A673 (cell line): ENCODE data around the gene WDR27. TPM values are rescaled to one million over a fixed set of nuclear protein-coding genes. Genes with fewer than 3 reads are reported as not detected.
"Not testable (repeated sequence)": the region's sequence is repeated elsewhere in the genome, so short reads cannot be mapped to it uniquely, and the experiment has no call there.

Experiments used
- BruUV-seq: library from RNA; stranded (reverse); fragments of 400-500 nt; replicated peaks from 2 replicates; lab custom pipeline; 2021; lab: Mats Ljungman, UMichigan
- CTCF ChIA-PET: fragments of 300-600 bp; sonication (Branson Sonifier 250); formaldehyde crosslinking; loops from one replicate; lab custom pipeline; 2022; ENCODE audit warnings: antibody characterized with exemption; lab: Charles Lee
- POLR2A ChIA-PET: fragments of 300-600 bp; sonication (Branson Sonifier 250); formaldehyde crosslinking; loops from one replicate; lab custom pipeline; 2022; ENCODE audit warnings: antibody characterized with exemption; ENCODE audit not compliant: low non-redundant PET; lab: Charles Lee
- DNase-seq: peaks from one replicate; pipeline ENCODE4 v3.0.0-alpha.2; 2015; ENCODE audit warnings: low spot score
- H3K27ac ChIP-seq: fragments of 200-600 bp; sonication (generic); 2 replicates; pipeline ENCODE4 v1.5.1; 2016; ENCODE audit warnings: mixed run types, low read depth, mild to moderate bottlenecking, mixed read lengths, antibody characterized with exemption, low read length; ENCODE audit not compliant: poor library complexity, severe bottlenecking
- H3K27me3 ChIP-seq: fragments of 200-600 bp; sonication (generic); replicated peaks from 2 replicates; pipeline ENCODE4 v1.6.1; 2017; ENCODE audit warnings: mixed run types, low read depth, mild to moderate bottlenecking, mixed read lengths, antibody characterized with exemption, low read length; ENCODE audit not compliant: insufficient read depth, poor library complexity
- H3K36me3 ChIP-seq: fragments of 200-600 bp; sonication (generic); 2 replicates; pipeline ENCODE4 v1.6.1; 2016; ENCODE audit warnings: mixed run types, mild to moderate bottlenecking, mixed read lengths, antibody characterized with exemption, low read length; ENCODE audit not compliant: insufficient read depth, poor library complexity, severe bottlenecking
- H3K4me1 ChIP-seq: fragments of 200-600 bp; sonication (generic); 2 replicates; pipeline ENCODE4 v1.6.1; 2017; ENCODE audit warnings: mixed run types, mild to moderate bottlenecking, mixed read lengths, antibody characterized with exemption, low read length; ENCODE audit not compliant: insufficient read depth, poor library complexity, severe bottlenecking
- H3K4me3 ChIP-seq: fragments of 200-600 bp; sonication (generic); 2 replicates; pipeline ENCODE4 v1.5.1; 2016; ENCODE audit warnings: low read depth, mixed run types, mild to moderate bottlenecking, mixed read lengths, low read length; ENCODE audit not compliant: poor library complexity, severe bottlenecking
- H3K9me3 ChIP-seq: fragments of 200-600 bp; sonication (generic); 2 replicates; pipeline ENCODE4 v1.6.1; 2016; ENCODE audit warnings: mixed run types, low read depth, mild to moderate bottlenecking, mixed read lengths, antibody characterized with exemption, low read length; ENCODE audit not compliant: poor library complexity, severe bottlenecking
- CTCF ChIP-seq: fragments of 300-800, 200-600 bp; sonication (generic); conservative IDR thresholded peaks from 2 replicates; pipeline ENCODE4 v1.5.1; 2017; ENCODE audit warnings: low read depth, mild to moderate bottlenecking, antibody characterized with exemption, low read length, moderate library complexity, mixed read lengths
- EZH2 ChIP-seq: fragments of 200-600 bp; sonication (generic); IDR thresholded peaks from 2 replicates; pipeline ENCODE4 v1.6.1; 2017; ENCODE audit warnings: borderline replicate concordance, low read depth, mild to moderate bottlenecking, mixed read lengths, antibody characterized with exemption, low read length; ENCODE audit not compliant: poor library complexity, severe bottlenecking
- intact Hi-C: fragments of 100-400 bp; cut with micrococcal nuclease; formaldehyde crosslinking; loops from one replicate; pipeline ENCODE4 v1.10.0; 2022; ENCODE audit not compliant: unreplicated experiment
- total RNA-seq: library from RNA; stranded (reverse); gene quantifications from 2 replicates; pipeline ENCODE4 v1.2.3, GENCODE V29; 2021

Gene WDR27
- total RNA-seq, 1 experiment from 2014 or later: 77.3 TPM

GRCh38 chr6:169646906-169647567 lies 54.8 kb downstream of the WDR27 start:
- no peak for DNase-seq
- no TSS peak for BruUV-seq
- CTCF ChIA-PET: no interaction called here
- no peak overlapping the region for H3K4me3 ChIP-seq
- no peaks in the 10 kb centered on the region for H3K4me1 ChIP-seq
- POLR2A ChIA-PET: no interaction called here
- intact Hi-C loops: loop anchor here (10.0 kb wide), 1 partner anchor 692 kb away; no protein-coding TSS in a partner anchor
- H3K36me3 ChIP-seq: no peaks in the 10 kb centered on the region
- H3K27ac ChIP-seq: no peak overlapping the region
- TF ChIP-seq EZH2 (no peak), CTCF (no peak)
- H3K27me3 ChIP-seq: no peaks in the 10 kb centered on the region
- no peaks in the 10 kb centered on the region for H3K9me3 ChIP-seq

GRCh38 chr6:169645459-169645858 lies 56.4 kb downstream of the WDR27 start:
- intact Hi-C loops: loop anchor here (10.0 kb wide), 1 partner anchor 691 kb away; no protein-coding TSS in a partner anchor
- H3K27ac ChIP-seq, H3K4me1 ChIP-seq, POLR2A ChIA-PET, DNase-seq, CTCF ChIA-PET, H3K27me3 ChIP-seq, H3K4me3 ChIP-seq, H3K9me3 ChIP-seq, H3K36me3 ChIP-seq, BruUV-seq: not testable (repeated sequence)

GRCh38 chr6:169643521-169643920 lies 58.3 kb downstream of the WDR27 start:
- no peaks in the 10 kb centered on the region for H3K36me3 ChIP-seq
- no peak for DNase-seq
- CTCF ChIA-PET: no interaction called here
- POLR2A ChIA-PET: no interaction called here
- no TSS peak for BruUV-seq
- H3K27ac ChIP-seq: no peak overlapping the region
- no peaks in the 10 kb centered on the region for H3K9me3 ChIP-seq
- TF ChIP-seq CTCF: no peak
- TF ChIP-seq EZH2: no peak
- H3K4me1 ChIP-seq: no peaks in the 10 kb centered on the region
- intact Hi-C loops: loop anchor here (10.0 kb wide), 1 partner anchor 689 kb away; no protein-coding TSS in a partner anchor
- H3K4me3 ChIP-seq: no peak overlapping the region
- H3K27me3 ChIP-seq: no peaks in the 10 kb centered on the region

GRCh38 chr6:169642455-169642854 lies 59.4 kb downstream of the WDR27 start:
- DNase-seq: no peak
- TF ChIP-seq CTCF (no peak), EZH2 (no peak)
- BruUV-seq: no TSS peak
- Histone ChIP-seq H3K9me3 (no peaks in the 10 kb centered on the region), H3K4me1 (no peaks in the 10 kb centered on the region), H3K36me3 (no peaks in the 10 kb centered on the region), H3K4me3 (no peak overlapping the region), H3K27ac (no peak overlapping the region), H3K27me3 (no peaks in the 10 kb centered on the region)
- ChIA-PET POLR2A (no interaction called here), CTCF (no interaction called here)
- intact Hi-C loops: loop anchor here (10.0 kb wide), 1 partner anchor 688 kb away; no protein-coding TSS in a partner anchor
